Astrocyte of the cerebellum (primary cell): Measurements from ENCODE around the gene TOPBP1.

ENCODE experiments used
- DNase-seq: peaks from one replicate; pipeline ENCODE4 v3.0.0-alpha.2; 2011; ENCODE audit warnings: low read depth
- H3K4me3 ChIP-seq: 2 replicates; pipeline ENCODE4 v1.5.1; 2011; ENCODE audit warnings: mild to moderate bottlenecking, low read depth, low read length, moderate library complexity
- in situ Hi-C: cut with HindIII; loops from 2 replicates; pipeline ENCODE4 v1.10.0; 2017; ENCODE audit warnings: low sequenced_read_pairs
- TF ChIP-seq, protein P1 (sequence below): IDR thresholded peaks from 2 replicates; pipeline ENCODE4 v1.5.1; 2012; ENCODE audit warnings: low read length, low read depth, moderate library complexity, mild to moderate bottlenecking; ENCODE audit errors: missing control alignments

TOPBP1 gene

DNA sequence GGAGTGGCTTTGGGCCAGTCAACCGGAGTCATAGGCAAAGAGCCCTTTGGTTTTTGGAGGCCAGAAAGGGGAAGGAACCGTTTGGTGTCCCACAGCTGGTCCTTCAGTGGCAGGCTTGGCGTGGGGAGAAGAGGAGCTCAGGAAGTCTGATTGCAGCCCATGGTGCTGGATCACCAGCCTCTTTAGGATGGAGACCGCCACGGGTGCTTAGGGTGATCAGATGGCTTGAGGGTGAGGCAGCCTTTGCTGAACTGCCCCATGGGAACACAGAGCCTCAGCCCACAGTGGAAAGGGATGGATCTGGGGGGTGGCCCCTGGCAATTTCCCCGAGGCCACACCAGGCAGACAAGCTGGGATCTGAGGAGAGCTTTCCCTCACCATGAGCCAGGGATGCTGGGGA lies 38.6 kb upstream of the TOPBP1 start:
- in situ Hi-C loops: no loop called here
- no peak overlapping the region for H3K4me3 ChIP-seq
- TF ChIP-seq, protein P1, sequence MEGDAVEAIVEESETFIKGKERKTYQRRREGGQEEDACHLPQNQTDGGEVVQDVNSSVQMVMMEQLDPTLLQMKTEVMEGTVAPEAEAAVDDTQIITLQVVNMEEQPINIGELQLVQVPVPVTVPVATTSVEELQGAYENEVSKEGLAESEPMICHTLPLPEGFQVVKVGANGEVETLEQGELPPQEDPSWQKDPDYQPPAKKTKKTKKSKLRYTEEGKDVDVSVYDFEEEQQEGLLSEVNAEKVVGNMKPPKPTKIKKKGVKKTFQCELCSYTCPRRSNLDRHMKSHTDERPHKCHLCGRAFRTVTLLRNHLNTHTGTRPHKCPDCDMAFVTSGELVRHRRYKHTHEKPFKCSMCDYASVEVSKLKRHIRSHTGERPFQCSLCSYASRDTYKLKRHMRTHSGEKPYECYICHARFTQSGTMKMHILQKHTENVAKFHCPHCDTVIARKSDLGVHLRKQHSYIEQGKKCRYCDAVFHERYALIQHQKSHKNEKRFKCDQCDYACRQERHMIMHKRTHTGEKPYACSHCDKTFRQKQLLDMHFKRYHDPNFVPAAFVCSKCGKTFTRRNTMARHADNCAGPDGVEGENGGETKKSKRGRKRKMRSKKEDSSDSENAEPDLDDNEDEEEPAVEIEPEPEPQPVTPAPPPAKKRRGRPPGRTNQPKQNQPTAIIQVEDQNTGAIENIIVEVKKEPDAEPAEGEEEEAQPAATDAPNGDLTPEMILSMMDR: no peak
- DNase-seq: no peak

- H3K4me3 ChIP-seq: no peak overlapping the region
- DNase-seq: no peak
- TF ChIP-seq, protein P1: no peak
- in situ Hi-C loops: no loop called here
Observed at GRCh38 chr3:133699903-133700302, 38.2 kb upstream of the TOPBP1 start.

DNA sequence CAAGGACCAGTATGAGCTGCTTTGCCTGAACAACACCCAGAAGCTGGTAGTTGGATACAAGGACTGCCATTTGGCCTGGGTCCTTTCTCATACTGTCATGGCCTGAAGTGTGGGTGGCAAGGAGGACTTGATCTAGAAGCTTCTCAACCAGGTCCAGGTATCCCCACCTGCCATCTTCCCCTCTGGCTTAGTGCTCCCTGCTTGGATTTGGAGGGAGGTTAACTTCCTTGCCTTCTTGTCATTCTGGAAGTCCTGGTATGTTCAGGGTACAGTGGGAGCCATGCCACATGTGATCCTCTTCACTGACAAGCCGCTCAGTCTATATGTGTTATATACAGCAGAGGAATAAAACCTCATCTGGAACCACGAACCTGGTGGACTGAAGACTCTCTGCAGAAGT lies 37.7 kb upstream of the TOPBP1 start:
- TF ChIP-seq, protein P1: no peak
- H3K4me3 ChIP-seq: no peak overlapping the region
- in situ Hi-C loops: no loop called here
- DNase-seq: no peak

GRCh38 chr3:133697960-133698359 lies 36.2 kb upstream of the TOPBP1 start:
- DNase-seq: no peak
- in situ Hi-C loops: no loop called here

DNA sequence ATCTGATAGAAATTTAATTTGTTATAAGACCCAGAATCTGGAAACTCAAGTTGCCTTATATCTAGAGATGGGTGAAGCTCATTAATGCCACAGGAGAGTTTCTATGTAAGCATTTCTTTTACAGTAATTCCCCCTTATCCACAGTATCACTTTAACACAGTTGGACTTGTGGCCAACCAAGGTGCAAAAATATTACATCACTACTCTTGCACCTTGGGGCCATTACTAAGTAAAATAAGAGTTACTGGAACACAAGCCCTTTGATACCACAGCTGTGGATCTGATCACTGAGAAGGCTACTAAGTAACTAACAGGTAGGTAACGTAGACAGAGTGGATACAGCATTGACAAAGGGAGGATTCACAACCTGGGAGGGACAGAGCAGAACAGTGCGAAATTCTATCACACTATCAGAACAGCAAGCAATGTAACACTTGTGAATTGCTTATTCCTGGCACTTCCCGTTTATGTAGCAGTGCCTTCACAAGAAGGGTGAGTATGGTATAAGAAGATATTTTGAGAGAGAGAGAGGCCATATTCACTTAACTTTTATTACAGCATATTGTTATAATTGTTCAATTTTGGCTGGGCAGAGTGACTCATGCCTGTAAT lies 33.9 kb upstream of the TOPBP1 start:
- TF ChIP-seq, protein P1: no peak
- in situ Hi-C loops: no loop called here
- DNase-seq: no peak
- no peak overlapping the region for H3K4me3 ChIP-seq

More at GRCh38 chr3:133697960-133698359, 36.2 kb upstream of the TOPBP1 start:
- H3K4me3 ChIP-seq: no peak overlapping the region
- TF ChIP-seq, protein P1: no peak

DNA sequence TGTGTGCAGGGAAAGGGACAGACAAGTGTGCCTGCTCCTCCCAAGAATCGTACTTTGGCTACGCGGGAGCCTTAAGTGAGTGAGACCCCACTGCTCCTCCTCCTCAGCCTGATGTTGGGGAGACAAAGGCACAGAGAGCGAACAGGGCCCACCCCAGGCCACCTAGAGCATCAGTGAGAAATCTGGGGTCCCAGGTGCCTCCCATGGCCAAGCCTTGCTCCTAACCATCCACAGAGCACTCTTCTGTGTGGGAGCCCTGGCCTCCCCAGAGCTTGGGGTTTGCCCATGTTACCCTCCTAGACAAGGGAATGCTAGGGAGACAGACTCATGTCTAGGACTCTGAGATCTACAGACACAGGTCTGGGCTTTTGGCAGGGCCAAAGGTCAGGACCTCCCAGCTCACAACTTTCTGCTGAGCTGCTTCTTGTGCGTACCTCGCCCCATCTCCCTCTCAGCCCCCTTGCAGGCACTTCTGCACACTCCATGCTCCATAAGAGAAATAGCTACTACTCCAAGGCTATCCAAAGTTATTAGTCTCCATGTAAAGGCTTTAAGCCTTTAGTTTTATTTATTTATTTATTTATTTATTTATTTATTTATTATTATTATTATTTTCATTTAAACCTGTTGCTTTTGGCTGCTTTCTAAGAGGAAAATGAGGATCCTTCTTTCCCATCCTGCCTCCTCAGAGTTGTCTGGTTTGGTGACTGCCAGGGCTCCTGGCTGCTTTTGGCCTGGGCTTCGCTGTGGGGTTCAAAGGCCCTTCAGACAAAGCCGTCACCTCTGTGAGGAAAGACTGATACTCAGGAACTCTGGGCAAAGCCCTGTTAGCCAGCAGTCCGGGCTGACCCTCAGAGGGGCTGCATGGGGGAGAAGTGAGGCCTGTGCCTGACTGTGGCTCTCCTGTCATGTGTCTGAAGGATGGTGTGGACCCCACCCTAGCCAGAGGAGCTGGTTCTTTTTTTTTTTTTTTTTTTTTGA lies 32.8 kb upstream of the TOPBP1 start:
- H3K4me3 ChIP-seq: no peak overlapping the region
- DNase-seq: no peak
- TF ChIP-seq, protein P1: no peak
- in situ Hi-C loops: no loop called here
